ENCODE data around the gene STOML1. TPM values are rescaled to one million over a fixed set of nuclear protein-coding genes. Genes with fewer than 3 reads are reported as not detected.

The STOML1 gene
- polyA plus RNA-seq, 3 donors = 3.8 to 5.1 (median 4.7) TPM

- peak overlapping the region in 1 of 7 donors; percentile 46 for H3K27ac Mint-ChIP-seq
- H3K9me3 Mint-ChIP-seq = peaks cover 0 to 3% (median 0%) of the 10 kb centered on the region in 7 donors
- WGBS (ENCODE audit: insufficient coverage) = 88% methylated on average over 3 of the region's 5 CpGs
- peak overlapping the region; percentile 99 for H2AFZ ChIP-seq (ENCODE audit: insufficient read depth, low read depth, low read length, poor library complexity, severe bottlenecking)
- no peaks in the 10 kb centered on the region for H3K27me3 ChIP-seq (ENCODE audit: control insufficient read depth in 2 of 2, insufficient read depth in 2 of 2, low read length in 2 of 2)
- intact Hi-C loops (cut with micrococcal nuclease) = loop anchor here in 1 of 2 donors (10.0 kb wide), 1 partner anchor 1454 kb away; no protein-coding TSS in a partner anchor
- no peak for TF ChIP-seq CTCF (IDR thresholded peaks at IDR 0.05)
- H3K9ac ChIP-seq (ENCODE audit: insufficient read depth, low read length, poor library complexity, severe bottlenecking) = peak overlapping the region; percentile 77
- peaks cover 37% of the 10 kb centered on the region for H3K4me1 Mint-ChIP-seq
- peaks cover 0 to 9% of the 10 kb centered on the region in 2 donors for H3K36me3 ChIP-seq (replicated peaks in 1 of 2; ENCODE audit: control insufficient read depth in 1 of 2, insufficient read depth in 2 of 2, low read length in 2 of 2)
- DNase-seq = no peak
- H3K4me2 ChIP-seq (replicated peaks; ENCODE audit: extremely low read depth, low read length, poor library complexity, severe bottlenecking) = peak overlapping the region; percentile 99
- peak overlapping the region; percentile 83 to 90 for H3K4me3 Mint-ChIP-seq
- H3K36me3 Mint-ChIP-seq = peaks cover 6 to 14% of the 10 kb centered on the region in 2 donors
- H4K20me1 ChIP-seq (ENCODE audit: insufficient read depth, low read length) = no peaks in the 10 kb centered on the region
- H3K4me1 ChIP-seq (ENCODE audit: control insufficient read depth in 1 of 2, insufficient read depth in 2 of 2, low read length in 2 of 2) = peaks cover 34 to 45% of the 10 kb centered on the region in 2 donors
- peak overlapping the region in 1 of 2 donors; percentile 65 for H3K27ac ChIP-seq (ENCODE audit: low read depth in 1 of 2, low read length in 2 of 2)
- peaks cover 31% of the 10 kb centered on the region for H3K79me2 ChIP-seq (ENCODE audit: insufficient read depth, low read length)
- H3K27me3 Mint-ChIP-seq (ENCODE audit: low read depth in 3 of 3) = peaks cover 0 to 2% (median 2%) of the 10 kb centered on the region in 3 donors
- H3K4me3 ChIP-seq (replicated peaks in 1 of 3; ENCODE audit: low read depth in 2 of 3, low read length in 3 of 3) = peak overlapping the region; percentile 59 to 91 (median 70)
- H3K9me3 ChIP-seq (replicated peaks in 1 of 2; ENCODE audit: control insufficient read depth in 1 of 2, insufficient read depth in 1 of 2, low read length in 2 of 2) = no peaks in the 10 kb centered on the region
Measured at GRCh38 chr15:73991260-73991659, 835 bp downstream of the STOML1 start.

GRCh38 chr15:73990250-73991005 lies 1.7 kb downstream of the STOML1 start:
- H3K4me3 Mint-ChIP-seq = no peak overlapping the region
- H4K20me1 ChIP-seq (ENCODE audit: insufficient read depth, low read length) = no peaks in the 10 kb centered on the region
- intact Hi-C loops (cut with micrococcal nuclease) = loop anchor here in 1 of 2 donors (10.0 kb wide), 1 partner anchor 1454 kb away; no protein-coding TSS in a partner anchor
- no peaks in the 10 kb centered on the region for H3K9me3 ChIP-seq (replicated peaks in 1 of 2; ENCODE audit: control insufficient read depth in 1 of 2, insufficient read depth in 1 of 2, low read length in 2 of 2)
- peak overlapping the region in 2 of 7 donors; percentile 22 to 61 for H3K27ac Mint-ChIP-seq
- no peak overlapping the region for H3K4me2 ChIP-seq (replicated peaks; ENCODE audit: extremely low read depth, low read length, poor library complexity, severe bottlenecking)
- H3K36me3 Mint-ChIP-seq = peaks cover 9 to 18% of the 10 kb centered on the region in 2 donors
- H3K79me2 ChIP-seq (ENCODE audit: insufficient read depth, low read length) = peaks cover 23% of the 10 kb centered on the region
- peaks cover 0 to 2% (median 0%) of the 10 kb centered on the region in 3 donors for H3K27me3 Mint-ChIP-seq (ENCODE audit: low read depth in 3 of 3)
- H3K36me3 ChIP-seq (replicated peaks in 1 of 2; ENCODE audit: control insufficient read depth in 1 of 2, insufficient read depth in 2 of 2, low read length in 2 of 2) = peaks cover 0 to 9% of the 10 kb centered on the region in 2 donors
- WGBS (ENCODE audit: insufficient coverage) = 94% methylated on average over 8 of the region's 9 CpGs
- no peak overlapping the region for H3K27ac ChIP-seq (ENCODE audit: low read depth in 1 of 2, low read length in 2 of 2)
- H3K9me3 Mint-ChIP-seq = peaks cover 0 to 3% (median 0%) of the 10 kb centered on the region in 7 donors
- no peak overlapping the region for H3K4me3 ChIP-seq (replicated peaks in 1 of 3; ENCODE audit: low read depth in 2 of 3, low read length in 3 of 3)
- no peak overlapping the region for H2AFZ ChIP-seq (ENCODE audit: insufficient read depth, low read depth, low read length, poor library complexity, severe bottlenecking)
- H3K4me1 ChIP-seq (ENCODE audit: control insufficient read depth in 1 of 2, insufficient read depth in 2 of 2, low read length in 2 of 2) = peaks cover 26 to 37% of the 10 kb centered on the region in 2 donors
- no peak for DNase-seq
- TF ChIP-seq CTCF (IDR thresholded peaks at IDR 0.05) = no peak
- no peaks in the 10 kb centered on the region for H3K27me3 ChIP-seq (ENCODE audit: control insufficient read depth in 2 of 2, insufficient read depth in 2 of 2, low read length in 2 of 2)
- no peak overlapping the region for H3K9ac ChIP-seq (ENCODE audit: insufficient read depth, low read length, poor library complexity, severe bottlenecking)
- peaks cover 28% of the 10 kb centered on the region for H3K4me1 Mint-ChIP-seq
